GM08714 (cell line): ENCODE data around the gene CTNNA2.

Experiments used
- H3K4me3 ChIP-seq: fragments of 200-500 bp; sonication (Bioruptor generic); 2 replicates; pipeline ENCODE4 v1.5.1; 2014; ENCODE audit warnings: mild to moderate bottlenecking, low read length, inconsistent platforms
- ZNF274 ChIP-seq: IDR thresholded peaks from 2 replicates; pipeline ENCODE4 v1.6.1; 2012; ENCODE audit warnings: mild to moderate bottlenecking, low read depth, low read length

Gene CTNNA2

GRCh38 chr2:79630060-79630459 is 117.2 kb downstream of the CTNNA2 start:
- no peak overlapping the region for H3K4me3 ChIP-seq
- TF ChIP-seq ZNF274: no peak

DNA sequence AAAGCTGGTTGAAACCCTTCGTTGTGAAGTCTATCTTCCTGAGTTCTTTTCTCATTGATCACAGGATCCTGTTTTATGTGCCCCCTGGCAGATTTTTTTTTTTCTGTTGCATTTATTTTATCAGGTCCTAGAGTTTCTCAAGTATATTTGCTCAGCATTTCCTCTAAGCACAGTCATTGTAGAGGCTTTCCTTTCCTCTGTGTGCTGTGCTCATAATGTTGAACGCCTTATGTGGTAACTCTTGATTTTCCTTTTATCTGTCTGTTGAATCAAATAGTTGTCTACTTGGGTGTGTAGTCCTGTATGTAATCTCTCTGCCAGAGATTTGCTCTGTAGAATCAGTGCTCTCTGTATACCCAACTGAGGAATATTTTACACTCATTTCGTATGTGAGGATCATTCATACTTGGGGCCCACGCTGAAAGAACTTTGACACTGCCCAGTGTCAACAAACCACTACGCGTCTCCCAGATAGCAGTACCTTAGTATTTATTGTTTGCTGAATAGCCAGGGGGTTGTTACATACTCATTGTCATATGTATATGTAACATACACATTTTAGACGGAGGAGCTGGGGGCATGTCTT is 118.2 kb downstream of the CTNNA2 start:
- no peak overlapping the region for H3K4me3 ChIP-seq

DNA sequence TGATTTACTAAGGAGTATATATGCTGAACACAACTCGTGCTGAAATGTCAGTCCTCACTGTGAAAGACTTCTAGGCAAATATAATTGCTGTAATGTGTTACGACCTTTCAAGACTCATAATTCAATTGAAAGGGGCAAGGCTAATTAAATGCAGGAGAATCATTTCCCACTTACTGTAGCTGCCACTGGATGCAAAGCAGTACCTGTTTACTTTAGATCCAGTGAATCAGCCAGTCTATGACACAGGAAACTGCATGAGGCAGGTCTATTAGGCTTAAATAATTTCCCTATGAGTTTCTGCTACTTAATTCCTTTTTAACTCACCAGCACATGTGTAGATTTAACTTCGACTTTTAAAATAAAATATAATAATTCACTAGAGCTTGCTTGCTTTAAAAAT is 125.6 kb downstream of the CTNNA2 start:
- H3K4me3 ChIP-seq: no peak overlapping the region
- TF ChIP-seq ZNF274: no peak

More for the DNA sequence above, 118.2 kb downstream of the CTNNA2 start:
- no peak for TF ChIP-seq ZNF274

- no peak for TF ChIP-seq ZNF274
- H3K4me3 ChIP-seq: no peak overlapping the region
Measured at GRCh38 chr2:79638954-79639353, 126.1 kb downstream of the CTNNA2 start.

GRCh38 chr2:79640001-79640400 is 127.2 kb downstream of the CTNNA2 start:
- no peak overlapping the region for H3K4me3 ChIP-seq
- TF ChIP-seq ZNF274: no peak

GRCh38 chr2:79649531-79649930 is 136.7 kb downstream of the CTNNA2 start:
- no peak for TF ChIP-seq ZNF274
- no peak overlapping the region for H3K4me3 ChIP-seq

DNA sequence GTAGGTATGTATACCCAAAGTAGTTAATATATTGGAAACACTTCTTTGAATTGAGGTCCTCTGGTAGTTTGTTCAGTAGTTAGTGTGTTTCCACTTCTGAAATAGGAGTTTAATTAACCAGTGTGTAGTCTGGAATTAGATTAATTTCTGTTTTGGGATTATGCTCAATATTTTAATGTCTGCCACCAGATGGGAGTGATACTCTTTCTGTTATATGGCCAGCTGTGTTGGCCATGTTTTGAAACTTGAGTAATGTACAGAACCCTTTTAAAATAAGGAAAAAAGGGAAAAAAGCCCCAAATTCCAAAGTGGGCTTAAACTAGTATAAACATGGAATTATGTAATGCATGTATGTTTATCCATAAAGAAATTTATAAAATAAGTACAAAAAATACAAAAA is 147.7 kb downstream of the CTNNA2 start:
- TF ChIP-seq ZNF274: no peak
- H3K4me3 ChIP-seq: no peak overlapping the region

DNA sequence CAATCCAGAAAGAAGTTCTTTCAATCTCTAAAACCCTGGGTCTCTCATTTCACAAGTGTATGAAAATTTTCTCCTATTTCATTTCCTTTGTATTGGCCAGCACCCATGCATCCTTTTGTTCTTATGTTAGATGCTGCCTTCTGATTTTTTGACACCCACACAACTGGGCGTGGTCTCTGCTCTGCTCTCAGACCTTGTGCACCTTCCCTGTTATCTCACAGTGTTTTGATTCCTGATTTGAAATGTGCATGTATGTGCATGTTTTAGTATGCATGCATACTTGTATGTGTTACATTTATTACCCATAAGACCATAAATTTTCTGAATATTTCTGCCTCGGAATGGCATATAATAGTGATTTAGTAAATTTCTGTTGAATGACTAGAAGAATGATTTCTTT is 152.2 kb downstream of the CTNNA2 start:
- no peak for TF ChIP-seq ZNF274
- no peak overlapping the region for H3K4me3 ChIP-seq

DNA sequence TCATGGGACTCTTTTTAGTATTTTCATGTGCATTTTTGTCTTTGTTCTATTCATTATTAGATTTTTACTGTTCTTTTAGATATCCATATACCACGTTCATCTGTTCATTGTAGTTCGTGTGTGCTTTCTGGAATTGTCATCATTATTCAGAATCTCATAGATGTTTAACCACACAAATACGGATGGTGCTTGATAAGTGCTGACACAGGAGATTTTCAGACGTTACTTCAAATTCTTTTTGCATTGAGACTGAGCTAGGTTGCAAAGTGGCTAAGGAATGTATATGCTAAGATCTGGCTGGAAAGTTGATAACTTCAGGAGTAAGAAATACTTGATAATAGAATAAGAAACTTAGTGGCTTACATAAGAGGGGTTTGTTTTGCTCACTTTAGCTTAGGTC is 153.6 kb downstream of the CTNNA2 start:
- no peak overlapping the region for H3K4me3 ChIP-seq
- no peak for TF ChIP-seq ZNF274

DNA sequence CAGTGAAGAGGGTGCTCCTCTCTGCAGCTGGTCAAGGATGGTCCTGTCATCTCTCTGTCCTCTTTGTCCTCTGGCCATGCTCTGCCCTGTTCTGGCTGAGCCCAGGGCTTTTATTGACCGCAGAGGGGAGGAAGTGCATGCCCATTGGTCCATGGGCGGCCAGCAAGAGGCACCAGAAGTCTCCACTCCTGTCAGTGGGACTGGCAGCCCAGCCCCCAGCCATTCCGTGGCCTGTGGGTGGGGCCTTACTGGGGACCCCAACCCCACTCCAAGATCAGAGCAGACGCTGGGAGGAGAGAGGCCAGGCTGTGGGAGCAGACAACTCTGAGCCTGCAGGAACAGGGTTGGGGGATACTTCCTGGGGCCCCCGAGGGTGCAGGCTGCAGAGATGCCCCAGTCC is 156.9 kb downstream of the CTNNA2 start:
- no peak for TF ChIP-seq ZNF274
- H3K4me3 ChIP-seq: no peak overlapping the region

GRCh38 chr2:79670198-79670597 is 157.3 kb downstream of the CTNNA2 start:
- H3K4me3 ChIP-seq: no peak overlapping the region
- TF ChIP-seq ZNF274: no peak

DNA sequence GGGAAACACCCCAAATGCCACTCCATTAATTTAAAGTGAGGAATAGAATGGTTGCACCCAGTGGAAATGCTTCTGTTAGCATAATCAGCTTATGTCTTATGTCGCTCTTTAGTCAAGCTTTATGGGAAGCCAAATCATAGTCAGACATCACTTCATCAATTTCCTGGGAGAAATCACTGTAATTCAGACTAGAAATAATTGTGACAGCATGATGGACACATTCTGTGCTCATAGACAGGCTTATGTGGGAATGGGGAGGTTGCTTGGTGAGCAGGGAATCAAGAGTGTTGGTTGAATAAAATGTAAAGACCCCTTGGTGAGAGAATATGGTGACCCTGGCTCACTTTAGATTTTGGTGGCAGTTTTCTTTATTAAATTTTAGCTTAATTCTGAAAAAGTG is 174.0 kb downstream of the CTNNA2 start:
- no peak overlapping the region for H3K4me3 ChIP-seq
- TF ChIP-seq ZNF274: no peak

DNA sequence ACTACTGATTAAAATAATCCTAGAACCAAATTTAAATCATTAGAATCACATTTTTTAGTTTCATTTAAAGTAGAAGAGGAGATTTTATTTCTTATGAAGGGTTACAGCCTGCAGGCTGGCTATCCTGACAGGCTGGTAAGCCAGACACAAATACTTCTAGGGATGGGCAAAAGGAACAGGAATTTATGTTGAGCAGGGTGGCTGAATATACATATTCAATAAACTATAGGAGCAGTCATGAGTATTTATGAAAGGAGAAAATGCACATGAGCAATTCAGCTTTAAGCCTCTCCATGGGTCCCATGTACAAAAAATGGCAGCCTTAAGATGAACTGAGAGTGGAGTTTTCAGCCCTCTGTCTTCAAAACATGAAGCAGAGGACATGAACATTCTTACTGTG is 182.4 kb downstream of the CTNNA2 start:
- no peak for TF ChIP-seq ZNF274

GRCh38 chr2:79697200-79697599 is 184.3 kb downstream of the CTNNA2 start:
- TF ChIP-seq ZNF274: no peak

More for the DNA sequence above, 182.4 kb downstream of the CTNNA2 start:
- no peak overlapping the region for H3K4me3 ChIP-seq

GRCh38 chr2:79700651-79701050 is 187.8 kb downstream of the CTNNA2 start:
- no peak overlapping the region for H3K4me3 ChIP-seq
- TF ChIP-seq ZNF274: no peak

More at GRCh38 chr2:79697200-79697599, 184.3 kb downstream of the CTNNA2 start:
- H3K4me3 ChIP-seq: no peak overlapping the region

DNA sequence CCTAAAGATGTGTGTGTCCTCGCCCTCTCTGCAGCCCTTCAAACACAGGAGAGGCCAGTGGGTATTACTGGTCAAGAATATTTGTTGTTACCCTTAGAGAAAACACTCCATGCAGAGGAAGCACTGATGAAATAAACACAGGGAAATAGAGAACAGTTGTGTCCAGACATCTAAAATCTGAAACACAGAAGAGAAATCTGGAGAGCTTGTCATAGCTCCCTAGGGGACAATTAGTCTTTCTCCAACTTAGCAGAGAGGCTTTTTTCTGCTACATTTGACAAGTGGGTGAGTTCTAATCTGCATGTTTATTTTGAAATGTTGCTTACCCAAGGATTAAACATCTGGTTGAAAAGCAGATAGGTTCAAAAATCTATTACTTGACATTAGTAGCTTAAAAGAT is 190.1 kb downstream of the CTNNA2 start:
- no peak overlapping the region for H3K4me3 ChIP-seq
- no peak for TF ChIP-seq ZNF274
